Inflammatory macrophage treated with lipopolysaccharide for 4 hours (primary cell): ENCODE measurements around the gene TMCO6.

ENCODE experiments used
- DNase-seq: peaks from one replicate; pipeline ENCODE4 v3.0.0-alpha.2; 2020

The TMCO6 gene

GRCh38 chr5:140674211-140674610 lies 35.0 kb downstream of the TMCO6 start:
- no peak for DNase-seq

DNA sequence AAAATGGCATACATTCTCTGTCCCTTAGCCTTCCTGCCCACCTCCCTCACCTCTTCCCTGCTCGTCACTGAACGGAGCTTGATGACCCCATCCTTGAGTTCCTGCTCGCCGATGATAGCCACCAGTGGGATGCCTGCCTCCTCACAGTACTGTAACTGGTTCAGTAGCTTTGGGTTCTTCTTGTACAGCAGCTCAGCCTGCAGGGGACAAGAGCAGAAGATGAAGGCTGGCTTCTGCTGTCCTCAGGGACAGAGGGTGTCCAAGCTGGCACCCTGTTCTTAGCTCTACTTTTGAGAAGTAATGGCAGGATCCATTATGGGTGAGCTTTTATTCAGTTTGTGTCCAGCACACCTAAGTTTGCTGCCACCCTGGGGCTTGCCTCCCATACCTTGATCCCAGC lies 35.4 kb downstream of the TMCO6 start:
- DNase-seq, result no peak

- peak; percentile 40 for DNase-seq
These were observed 38.7 kb downstream of the TMCO6 start for GRCh38 chr5:140677947-140678346.

GRCh38 chr5:140678993-140679392 lies 39.7 kb downstream of the TMCO6 start:
- DNase-seq, result no peak

- no peak for DNase-seq
These were observed 51.2 kb downstream of the TMCO6 start for GRCh38 chr5:140690376-140690932.

DNA sequence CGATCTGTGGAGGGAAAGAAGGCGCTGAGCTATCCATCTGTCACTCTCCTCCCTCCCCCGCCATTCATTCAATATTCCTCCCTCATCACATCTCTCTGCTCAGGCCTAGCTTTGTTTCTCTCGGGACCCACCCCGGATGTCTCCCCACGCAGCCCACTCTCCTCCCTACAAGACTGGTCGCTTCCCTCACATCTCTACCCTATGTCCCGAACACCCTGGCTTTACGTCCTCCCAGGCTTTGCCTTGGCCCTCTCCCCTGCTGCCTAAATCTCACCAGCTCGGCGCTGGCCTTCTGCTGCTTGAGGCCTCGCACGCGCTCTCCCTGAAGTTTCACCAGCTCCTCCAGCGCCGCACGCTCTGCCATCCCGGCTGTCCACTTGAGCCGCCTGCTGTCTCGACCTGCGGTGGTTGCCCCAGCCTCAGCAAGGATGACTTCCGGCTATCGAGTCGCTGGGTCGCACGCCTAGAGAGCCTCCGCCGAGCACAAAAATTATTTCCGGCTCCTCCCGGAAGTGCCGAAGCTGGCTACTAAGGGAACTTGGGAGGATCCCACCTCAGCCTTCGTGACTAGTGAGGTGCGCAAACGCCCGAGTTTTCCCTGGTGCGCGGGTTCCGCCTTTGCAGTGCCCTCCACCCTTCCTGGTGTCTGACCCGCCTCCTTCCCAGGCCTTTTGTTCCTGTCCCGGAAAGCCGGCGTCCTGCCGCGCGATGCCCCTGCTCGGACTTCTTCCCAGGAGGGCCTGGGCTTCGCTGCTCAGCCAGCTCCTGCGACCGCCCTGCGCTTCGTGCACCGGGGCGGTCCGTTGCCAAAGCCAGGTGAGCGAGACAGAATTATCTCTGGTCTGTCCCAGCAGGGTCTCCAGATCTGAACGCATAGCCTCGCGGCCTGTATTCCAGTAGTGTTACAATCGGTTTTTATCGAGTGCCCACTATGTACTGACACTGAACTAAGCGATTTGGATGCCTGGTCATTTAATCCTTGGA lies 52.0 kb downstream of the TMCO6 start, which contains the start of the genes HARS1 and HARS2:
Gene HARS1 (minus strand): TSS at position 430 of the 984 bp plus-strand sequence. CDS start 66 bp downstream, at position 364.
Gene HARS2 (plus strand): TSS at position 515 of the 984 bp plus-strand sequence. CDS start 194 bp downstream, at position 709.
- DNase-seq, result peak; percentile 97

GRCh38 chr5:140694276-140694675 lies 55.0 kb downstream of the TMCO6 start:
- no peak for DNase-seq
